Mesendoderm (in vitro differentiated cells): Measurements from ENCODE around the gene AKT3.
A peak's percentile ranks its signal among the peaks of the same experiment; 100 is the strongest.

ENCODE experiments used
- DNase-seq: peaks from one replicate; pipeline ENCODE4 v3.0.0; 2013
- H2AK5ac ChIP-seq: 2 replicates; pipeline ENCODE4 v1.6.1; 2013; ENCODE audit warnings: low read length, inconsistent platforms
- H2BK120ac ChIP-seq: 2 replicates; pipeline ENCODE4 v1.6.1; 2013; ENCODE audit warnings: low read depth, mild to moderate bottlenecking, low read length, moderate library complexity, mixed read lengths
- H2BK15ac ChIP-seq: replicated peaks from 2 replicates; pipeline ENCODE4 v1.6.1; 2013; ENCODE audit warnings: low read depth, mild to moderate bottlenecking, moderate library complexity
- H2BK5ac ChIP-seq: 2 replicates; pipeline ENCODE4 v1.6.1; 2013; ENCODE audit warnings: low read length, inconsistent platforms
- H3K18ac ChIP-seq: 2 replicates; pipeline ENCODE4 v1.6.1; 2013; ENCODE audit warnings: mild to moderate bottlenecking, low read length, mixed read lengths
- H3K23ac ChIP-seq: one replicate; pipeline ENCODE4 v1.6.1; 2013; ENCODE audit warnings: low read length
- H3K27ac ChIP-seq: 2 replicates; pipeline ENCODE4 v1.5.1; 2013; ENCODE audit warnings: low read depth, mild to moderate bottlenecking, inconsistent platforms, low read length, moderate library complexity
- H3K27me3 ChIP-seq: 2 replicates; pipeline ENCODE4 v1.6.1; 2013; ENCODE audit warnings: low read length, control low read depth, mild to moderate bottlenecking, inconsistent platforms; ENCODE audit not compliant: insufficient read depth, poor library complexity
- H3K36me3 ChIP-seq: 2 replicates; pipeline ENCODE4 v1.6.1; 2013; ENCODE audit warnings: low read length, inconsistent platforms; ENCODE audit not compliant: control insufficient read depth, insufficient read depth
- H3K4ac ChIP-seq: one replicate; pipeline ENCODE4 v1.6.1; 2013; ENCODE audit warnings: low read depth, mild to moderate bottlenecking, low read length, moderate library complexity
- H3K4me1 ChIP-seq: 2 replicates; pipeline ENCODE4 v1.6.1; 2013; ENCODE audit warnings: low read depth, low read length, inconsistent platforms; ENCODE audit not compliant: control insufficient read depth
- H3K4me2 ChIP-seq: 2 replicates; pipeline ENCODE4 v1.6.1; 2013; ENCODE audit warnings: low read length
- H3K4me3 ChIP-seq: 2 replicates; pipeline ENCODE4 v1.5.1; 2013; ENCODE audit warnings: mild to moderate bottlenecking, low read length
- H3K56ac ChIP-seq: one replicate; pipeline ENCODE4 v1.6.1; 2013; ENCODE audit warnings: low read length
- H3K79me1 ChIP-seq: 2 replicates; pipeline ENCODE4 v1.6.1; 2013; ENCODE audit warnings: low read length, inconsistent platforms
- H3K79me2 ChIP-seq: 2 replicates; pipeline ENCODE4 v1.6.1; 2013; ENCODE audit warnings: mild to moderate bottlenecking, low read length; ENCODE audit not compliant: control insufficient read depth, insufficient read depth
- H3K9ac ChIP-seq: 2 replicates; pipeline ENCODE4 v1.6.1; 2013; ENCODE audit warnings: low read length, inconsistent platforms
- H4K5ac ChIP-seq: one replicate; pipeline ENCODE4 v1.6.1; 2013; ENCODE audit warnings: low read length
- H4K8ac ChIP-seq: one replicate; pipeline ENCODE4 v1.6.1; 2013; ENCODE audit warnings: low read depth, mild to moderate bottlenecking, control low read depth, low read length, moderate library complexity
- WGBS: extraction: QIAGEN DNeasy Blood & Tissue Kit; methylation state at CpG from one replicate; pipeline ENCODE4 v1.1.7; 2013; ENCODE audit warnings: low lambda C conversion rate, missing lambda C conversion rate; ENCODE audit not compliant: insufficient coverage; ENCODE audit errors: extremely low coverage; 5-methylcytosine and 5-hydroxymethylcytosine counted together

Gene AKT3

DNA sequence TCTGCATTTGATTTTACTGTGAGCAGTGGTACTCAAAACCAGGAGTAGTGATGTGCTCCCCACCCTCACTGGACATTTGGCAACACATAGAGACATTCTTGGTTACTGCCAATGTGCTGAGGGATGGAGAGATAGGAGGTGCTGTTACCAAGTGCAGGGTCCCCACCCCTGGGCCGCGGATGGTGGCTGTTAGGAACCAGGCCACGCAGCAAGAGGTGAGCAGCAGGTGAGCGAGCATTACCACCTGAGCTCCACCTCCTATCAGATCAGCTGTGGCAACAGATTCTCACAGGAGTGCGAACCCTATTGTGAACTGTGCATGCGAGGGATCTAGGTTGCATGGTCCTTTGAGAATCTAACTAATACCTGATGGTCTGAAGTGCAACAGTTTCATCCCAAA, 95.7 kb downstream of the AKT3 start:
- Histone ChIP-seq H3K9ac (no peak overlapping the region), H3K79me1 (no peaks in the 10 kb centered on the region), H2BK120ac (no peak overlapping the region), H4K8ac (no peak overlapping the region), H3K56ac (no peak overlapping the region), H2BK5ac (no peak overlapping the region), H3K27me3 (no peaks in the 10 kb centered on the region), H2BK15ac (no peak overlapping the region), H3K4me1 (no peaks in the 10 kb centered on the region), H3K23ac (no peak overlapping the region), H3K4me3 (no peak overlapping the region), H3K4me2 (no peak overlapping the region), H3K79me2 (no peaks in the 10 kb centered on the region), H3K18ac (no peak overlapping the region), H3K36me3 (no peaks in the 10 kb centered on the region), H3K4ac (no peak overlapping the region), H4K5ac (no peak overlapping the region), H2AK5ac (no peak overlapping the region), H3K27ac (no peak overlapping the region)
- no peak for DNase-seq
- WGBS = no CpG with 5 or more reads among the region's 6 CpGs

DNA sequence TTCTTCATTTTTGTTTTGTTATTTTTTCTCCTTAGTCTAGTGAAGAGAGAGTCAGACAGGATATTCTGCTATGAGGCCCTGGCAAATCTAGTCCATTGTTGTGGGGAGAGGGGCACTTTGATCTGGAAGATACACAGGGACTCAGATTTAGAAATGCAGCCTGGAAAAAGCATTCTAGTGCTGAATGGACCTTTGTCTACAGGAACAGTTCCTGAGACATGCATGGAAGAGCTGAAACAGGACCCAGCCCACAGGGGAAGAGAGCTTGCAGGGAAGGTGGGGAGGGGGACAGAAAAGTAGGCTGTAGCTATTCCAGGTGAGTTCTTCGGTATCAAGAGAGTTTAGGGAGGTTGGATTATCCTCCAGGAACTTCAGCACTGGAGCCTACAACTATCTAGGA, 98.5 kb downstream of the AKT3 start:
- Histone ChIP-seq H3K79me1 (no peaks in the 10 kb centered on the region), H3K56ac (no peak overlapping the region), H3K4me1 (no peaks in the 10 kb centered on the region), H2AK5ac (no peak overlapping the region), H3K18ac (no peak overlapping the region), H3K4me2 (no peak overlapping the region), H3K23ac (no peak overlapping the region), H2BK120ac (no peak overlapping the region), H2BK15ac (no peak overlapping the region), H3K27me3 (no peaks in the 10 kb centered on the region), H4K5ac (no peak overlapping the region), H4K8ac (no peak overlapping the region), H3K4ac (no peak overlapping the region), H2BK5ac (no peak overlapping the region), H3K27ac (no peak overlapping the region), H3K9ac (no peak overlapping the region), H3K4me3 (no peak overlapping the region), H3K79me2 (no peaks in the 10 kb centered on the region), H3K36me3 (no peaks in the 10 kb centered on the region)
- DNase-seq = no peak
- no CpG with 5 or more reads among the region's 1 CpG for WGBS

DNA sequence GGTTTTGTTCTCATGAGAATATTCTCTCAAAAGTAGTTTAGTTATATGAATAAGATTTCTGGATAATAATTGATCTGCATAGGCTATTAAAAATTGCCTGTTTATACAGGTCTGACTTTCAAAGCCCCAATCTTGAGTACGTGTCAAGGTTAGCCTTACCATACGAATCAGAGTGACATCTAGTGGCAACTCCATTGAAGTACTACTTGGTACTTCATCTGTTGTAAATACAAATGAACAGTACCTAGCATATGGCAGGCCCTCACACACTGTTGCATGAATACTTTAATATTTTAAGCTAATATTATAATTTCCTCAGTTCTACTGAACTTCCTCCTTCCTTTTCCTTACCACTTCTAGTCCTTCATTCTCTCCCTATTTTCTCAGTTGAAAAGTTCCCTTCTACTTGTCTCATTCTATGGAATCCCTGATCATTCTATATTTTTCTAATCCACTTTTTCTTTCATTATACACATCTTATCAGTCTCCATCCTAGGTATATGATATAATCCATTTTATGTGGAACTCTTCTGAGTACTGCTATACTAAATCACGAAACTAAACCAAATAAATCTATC, 101.2 kb downstream of the AKT3 start:
- Histone ChIP-seq H2AK5ac (no peak overlapping the region), H3K4ac (no peak overlapping the region), H3K23ac (no peak overlapping the region), H3K79me1 (peaks cover under 1% of the 10 kb centered on the region), H3K4me2 (no peak overlapping the region), H2BK15ac (no peak overlapping the region), H3K18ac (no peak overlapping the region), H4K8ac (no peak overlapping the region), H4K5ac (no peak overlapping the region), H3K4me3 (no peak overlapping the region), H2BK120ac (no peak overlapping the region), H3K9ac (no peak overlapping the region), H3K4me1 (no peaks in the 10 kb centered on the region), H3K79me2 (no peaks in the 10 kb centered on the region), H2BK5ac (no peak overlapping the region), H3K36me3 (no peaks in the 10 kb centered on the region), H3K27me3 (no peaks in the 10 kb centered on the region), H3K27ac (no peak overlapping the region), H3K56ac (no peak overlapping the region)
- no CpG with 5 or more reads among the region's 3 CpGs for WGBS
- peak; percentile 83 for DNase-seq

DNA sequence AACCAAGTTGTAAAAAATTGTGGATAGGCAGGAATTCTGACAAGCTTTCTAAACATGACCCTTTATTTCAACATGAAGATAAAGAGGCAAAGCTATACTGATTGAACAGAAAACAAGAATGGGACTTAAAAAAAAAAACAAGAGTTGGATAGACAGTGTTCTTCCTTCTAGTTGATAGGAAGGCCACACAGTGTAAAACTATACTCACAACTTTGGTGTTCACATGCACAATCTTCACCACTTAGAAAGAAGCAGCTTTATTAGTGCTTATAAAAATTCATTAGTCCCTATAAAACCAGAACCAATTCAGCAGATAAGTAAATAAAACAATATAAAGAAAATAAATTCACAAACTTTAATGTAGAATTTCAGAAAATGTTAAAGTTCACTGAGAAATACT, 101.8 kb downstream of the AKT3 start:
- Histone ChIP-seq H3K18ac (no peak overlapping the region), H3K4me3 (no peak overlapping the region), H2BK15ac (no peak overlapping the region), H3K23ac (no peak overlapping the region), H2BK5ac (no peak overlapping the region), H3K4me2 (no peak overlapping the region), H3K79me1 (peaks cover 2% of the 10 kb centered on the region), H3K4me1 (no peaks in the 10 kb centered on the region), H3K56ac (no peak overlapping the region), H3K27me3 (no peaks in the 10 kb centered on the region), H4K5ac (no peak overlapping the region), H3K4ac (no peak overlapping the region), H3K27ac (no peak overlapping the region), H2BK120ac (no peak overlapping the region), H3K9ac (no peak overlapping the region), H4K8ac (no peak overlapping the region), H3K36me3 (no peaks in the 10 kb centered on the region), H2AK5ac (no peak overlapping the region), H3K79me2 (no peaks in the 10 kb centered on the region)
- DNase-seq = no peak

DNA sequence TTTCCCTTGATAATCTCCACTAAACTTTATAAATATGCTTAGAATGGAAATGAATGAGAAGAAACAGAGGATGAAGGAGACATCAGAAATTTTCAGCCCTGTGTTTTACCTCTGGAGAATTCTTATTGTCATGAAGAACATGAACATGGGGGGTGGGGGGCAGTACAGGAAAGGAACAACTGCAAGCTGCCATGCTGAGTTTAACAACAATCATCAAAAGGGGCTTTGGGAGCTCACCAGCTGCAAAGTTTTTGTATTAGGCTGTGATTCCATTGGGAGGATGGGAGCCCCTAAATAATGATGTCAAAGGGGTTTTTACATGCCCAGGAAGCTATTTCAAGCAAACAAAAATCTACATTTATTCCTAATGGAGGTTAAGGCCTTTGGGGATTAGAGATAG, 103.3 kb downstream of the AKT3 start:
- no peak overlapping the region for H3K27ac ChIP-seq
- no peak overlapping the region for H2BK5ac ChIP-seq
- H3K9ac ChIP-seq = no peak overlapping the region
- no peak overlapping the region for H3K4ac ChIP-seq
- H3K4me1 ChIP-seq = no peaks in the 10 kb centered on the region
- no peak overlapping the region for H2BK120ac ChIP-seq
- H2BK15ac ChIP-seq = no peak overlapping the region
- no peak overlapping the region for H2AK5ac ChIP-seq
- no peak overlapping the region for H4K5ac ChIP-seq
- peaks cover 2% of the 10 kb centered on the region for H3K79me1 ChIP-seq
- H3K27me3 ChIP-seq = no peaks in the 10 kb centered on the region
- H3K4me3 ChIP-seq = no peak overlapping the region
- DNase-seq = no peak
- H3K79me2 ChIP-seq = no peaks in the 10 kb centered on the region
- H3K18ac ChIP-seq = peak overlapping the region; percentile 60
- H3K23ac ChIP-seq = no peak overlapping the region
- no peaks in the 10 kb centered on the region for H3K36me3 ChIP-seq
- no peak overlapping the region for H3K56ac ChIP-seq
- no peak overlapping the region for H3K4me2 ChIP-seq
- H4K8ac ChIP-seq = no peak overlapping the region

DNA sequence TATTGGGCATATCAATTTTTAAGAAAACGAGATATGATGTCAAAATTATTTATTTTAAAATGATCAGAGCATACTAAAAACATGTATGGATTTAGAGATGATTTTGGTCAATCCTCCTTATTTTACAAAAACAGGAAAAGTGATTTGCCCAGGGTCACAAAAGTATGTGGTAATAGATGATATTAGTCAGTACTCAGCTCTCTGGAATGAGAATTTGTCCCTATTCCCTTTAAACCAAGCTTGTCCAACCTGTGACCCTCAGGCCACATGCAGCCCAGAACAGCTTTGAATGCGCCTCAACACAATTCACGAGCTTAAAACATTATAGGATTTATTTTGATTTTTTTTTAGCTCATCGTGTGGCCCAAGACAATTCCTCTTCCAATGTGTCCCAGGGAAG, 104.7 kb downstream of the AKT3 start:
- H3K27ac ChIP-seq = no peak overlapping the region

More for the DNA sequence above, 104.7 kb downstream of the AKT3 start:
- H3K23ac ChIP-seq = no peak overlapping the region
- peaks cover 2% of the 10 kb centered on the region for H3K79me1 ChIP-seq
- H3K79me2 ChIP-seq = no peaks in the 10 kb centered on the region
- peak overlapping the region; percentile 55 for H3K4ac ChIP-seq
- no peak overlapping the region for H2BK120ac ChIP-seq
- no CpG with 5 or more reads among the region's 4 CpGs for WGBS
- no peak for DNase-seq
- H3K18ac ChIP-seq = peak overlapping the region; percentile 18
- H3K27me3 ChIP-seq = no peaks in the 10 kb centered on the region
- peaks cover 2% of the 10 kb centered on the region for H3K4me1 ChIP-seq
- H3K4me3 ChIP-seq = no peak overlapping the region
- no peak overlapping the region for H2AK5ac ChIP-seq
- H3K9ac ChIP-seq = no peak overlapping the region
- no peak overlapping the region for H2BK15ac ChIP-seq
- no peak overlapping the region for H3K4me2 ChIP-seq
- H4K5ac ChIP-seq = no peak overlapping the region
- H3K56ac ChIP-seq = no peak overlapping the region
- no peak overlapping the region for H4K8ac ChIP-seq
- no peaks in the 10 kb centered on the region for H3K36me3 ChIP-seq
- no peak overlapping the region for H2BK5ac ChIP-seq
